ENCODE measurements around the gene CEP85.
A peak's percentile ranks its signal among the peaks of the same experiment; 100 is the strongest.

CEP85 gene

DNA sequence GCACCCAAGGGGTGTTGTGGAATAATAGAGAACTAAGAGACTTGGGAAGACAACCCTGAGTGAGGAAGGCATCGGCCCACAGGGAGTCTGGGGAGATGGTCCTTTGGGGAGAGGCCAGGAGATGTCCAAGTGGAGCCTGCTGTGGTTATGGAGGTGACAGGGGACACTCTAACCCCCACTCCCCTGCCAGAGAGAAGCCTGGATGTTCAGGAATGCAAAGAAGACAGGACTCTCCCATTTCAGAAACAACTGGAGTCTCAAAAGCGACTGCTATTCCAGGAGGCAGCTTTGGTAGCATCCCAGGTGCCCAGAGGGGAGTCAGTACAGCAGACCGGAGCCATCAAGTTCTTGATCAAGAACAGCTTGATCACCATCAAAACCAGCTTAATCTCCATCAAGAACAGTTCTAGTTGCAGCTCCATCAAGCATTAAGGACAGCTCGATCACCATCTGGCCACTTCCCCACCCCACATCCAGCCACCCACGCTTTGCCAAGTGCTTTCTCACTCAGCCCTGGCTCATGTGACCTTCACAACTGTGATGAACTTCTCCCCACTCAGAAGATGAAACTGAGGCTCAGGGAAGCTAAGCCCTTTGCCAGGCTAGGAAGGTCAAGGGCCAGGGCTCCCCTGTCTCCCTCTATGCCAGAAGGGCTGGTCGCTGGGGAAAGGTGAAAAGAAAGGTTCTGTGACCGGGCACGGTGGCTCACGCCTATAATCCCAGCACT lies 84.5 kb downstream of the CEP85 start:
- no peak for DNase-seq

DNA sequence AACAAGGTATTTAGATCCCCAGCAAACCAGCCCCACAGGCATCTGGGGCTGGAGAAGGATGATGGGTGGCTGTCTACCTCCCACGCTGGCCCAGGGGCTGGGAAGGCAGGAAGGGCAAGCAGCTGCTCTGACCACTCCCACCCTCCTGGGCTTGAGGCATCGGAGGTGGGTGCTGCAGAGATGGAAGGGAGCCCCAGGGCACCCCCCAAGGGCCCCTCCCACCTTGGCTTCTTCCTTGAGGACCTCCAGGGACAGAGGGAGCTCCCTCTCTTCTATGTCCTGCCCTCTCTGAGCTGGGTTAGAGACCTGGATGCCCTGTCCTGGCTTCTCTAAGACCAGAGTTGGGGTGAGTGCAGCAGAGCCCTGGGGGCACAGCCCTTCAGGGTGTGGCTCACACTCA lies 86.9 kb downstream of the CEP85 start:
- no peak for DNase-seq

DNA sequence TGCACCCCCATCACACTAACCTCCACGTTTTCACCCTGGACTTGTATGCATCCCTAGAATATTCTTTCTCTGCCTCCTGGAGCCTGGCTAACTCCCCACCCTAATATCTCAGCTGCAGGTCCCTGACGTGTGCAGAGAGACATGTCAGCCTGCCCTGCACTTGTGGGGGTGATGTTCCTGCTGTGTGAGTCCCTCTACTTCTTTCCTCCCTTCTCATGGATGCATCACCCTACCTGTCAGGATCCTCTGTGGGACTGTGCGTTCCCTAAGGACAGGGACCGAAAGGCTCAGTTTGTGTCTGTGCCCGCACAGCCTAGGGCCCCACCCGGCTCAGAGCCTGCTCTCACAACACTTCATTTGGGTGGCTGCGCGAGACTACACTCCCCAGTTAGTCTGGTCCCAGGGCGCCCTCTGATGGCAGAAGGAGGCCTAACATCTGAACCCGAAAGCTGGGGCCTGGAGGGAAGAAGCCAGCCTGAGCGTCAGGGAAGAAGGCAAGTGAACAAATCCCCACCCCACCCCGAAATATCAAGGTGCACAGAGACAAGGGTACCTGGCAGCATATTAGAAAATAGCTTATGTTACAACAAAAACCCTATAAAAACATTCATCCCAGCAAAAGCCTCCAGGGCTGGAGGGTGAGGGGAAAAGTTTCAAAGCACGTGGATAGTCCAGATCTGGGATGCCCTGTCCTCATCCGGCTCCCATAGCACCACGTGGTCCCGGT lies 87.5 kb downstream of the CEP85 start:
- peak; percentile 94 for DNase-seq

DNA sequence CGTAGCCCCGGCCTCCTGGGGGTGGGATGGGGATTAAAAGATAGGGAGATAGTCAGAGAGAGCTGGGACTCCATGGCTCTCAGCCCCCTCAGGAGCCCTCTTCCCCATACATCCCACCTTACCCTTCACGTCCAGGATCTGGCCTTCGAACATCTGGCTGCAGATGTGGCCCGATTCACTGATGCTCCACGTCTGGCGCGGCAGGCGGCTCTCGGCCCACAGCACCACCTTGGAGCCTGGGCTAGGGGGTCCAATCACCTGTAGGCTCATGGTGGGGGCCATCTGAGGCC lies 88.0 kb downstream of the CEP85 start:
- DNase-seq: no peak

DNA sequence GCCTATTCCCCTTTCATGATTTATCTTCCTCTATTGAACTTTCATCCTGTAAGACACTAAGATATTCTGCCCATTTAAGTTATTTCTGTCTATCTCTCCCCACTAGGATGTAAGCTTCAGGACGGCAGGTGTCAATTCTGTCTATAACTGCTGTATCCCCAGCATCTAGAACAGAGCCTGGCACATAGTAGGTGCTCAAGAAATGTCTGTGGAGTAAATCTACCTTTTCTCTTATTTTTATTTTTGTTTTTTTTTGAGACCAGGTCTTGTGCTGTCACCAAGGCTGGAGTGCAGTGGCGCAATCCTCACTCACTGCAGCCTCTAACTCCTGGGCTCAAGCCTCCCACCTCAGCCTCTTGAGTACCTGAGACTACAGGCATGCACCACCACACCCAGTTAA lies 89.4 kb downstream of the CEP85 start:
- no peak for DNase-seq

DNA sequence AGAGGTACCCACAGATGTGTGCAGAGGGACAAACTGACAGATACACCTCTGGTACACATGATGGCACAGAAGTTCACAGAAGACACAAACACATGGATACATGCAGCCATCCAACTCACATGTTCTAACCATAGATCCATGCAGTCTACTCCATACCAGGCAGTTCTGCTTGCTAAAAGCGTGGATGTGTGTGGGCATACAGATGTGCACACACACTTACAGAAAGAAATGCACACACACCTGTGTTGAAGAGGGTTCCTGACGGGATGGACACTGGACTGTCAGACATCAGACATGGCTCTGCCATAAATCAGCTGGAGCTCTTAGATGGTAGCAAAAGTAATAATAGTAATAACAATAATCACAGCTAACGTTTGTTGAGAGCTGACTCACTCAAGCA lies 90.5 kb downstream of the CEP85 start:
- DNase-seq: no peak

DNA sequence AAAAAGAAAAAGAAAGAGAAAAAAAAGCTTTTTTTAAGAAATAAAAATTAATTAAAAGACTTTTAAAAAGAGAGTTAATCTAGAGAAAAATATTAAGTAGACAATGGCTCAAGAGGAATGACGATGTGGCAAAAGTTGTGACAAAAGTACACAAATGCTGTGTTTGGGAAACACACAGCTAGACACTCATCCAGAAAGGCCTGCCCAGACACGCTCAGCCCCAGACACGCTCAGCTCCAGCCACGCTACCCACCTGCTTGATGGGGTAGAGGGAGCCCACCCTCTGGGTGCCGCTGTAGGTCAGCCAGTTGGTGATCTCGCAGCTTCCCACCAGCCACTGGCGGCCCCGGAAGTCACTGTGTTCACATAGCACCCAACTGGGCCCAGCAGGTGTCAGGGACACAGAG lies 94.0 kb downstream of the CEP85 start:
- no peak for DNase-seq

Measured in CD4-positive, alpha-beta T cell treated with Interleukin-17A for 1 hour (primary cell).